Activated CD8-positive, alpha-beta T cell treated with anti-CD3 and anti-CD28 coated beads for 36 hours (primary cell): ENCODE data around the gene COL1A1. TPM values are rescaled to one million over a fixed set of nuclear protein-coding genes. Genes with fewer than 3 reads are reported as not detected.
A peak's percentile ranks its signal among the peaks of the same experiment; 100 is the strongest.

ENCODE experiments used
- ATAC-seq: fragments of 200-7000 bp; cut with Tn5 transposase; one replicate; pipeline ENCODE4 v1.10.0; 2021; ENCODE audit warnings: mild to moderate bottlenecking, moderate library complexity
- CTCF ChIA-PET: fragments of 350-600 bp; sonication (Branson Sonifier 250); formaldehyde crosslinking; loops from one replicate; lab custom pipeline; 2021; ENCODE audit warnings: antibody characterized with exemption; lab: Charles Lee
- POLR2A ChIA-PET: fragments of 350-600 bp; sonication (Branson Sonifier 250); formaldehyde crosslinking; loops from one replicate; lab custom pipeline; 2021; ENCODE audit warnings: antibody characterized with exemption; lab: Charles Lee
- DNase-seq: peaks from one replicate; pipeline ENCODE4 v3.0.0-alpha.2; 2020
- H3K27ac Mint-ChIP-seq: one replicate; pipeline ENCODE4 v1.8.0; 2021; ENCODE audit warnings: mild to moderate bottlenecking, mixed read lengths
- H3K27me3 Mint-ChIP-seq: one replicate; pipeline ENCODE4 v1.8.0; 2021; ENCODE audit warnings: mixed read lengths
- H3K36me3 Mint-ChIP-seq: one replicate; pipeline ENCODE4 v1.8.0; 2021; ENCODE audit warnings: low read depth, mixed read lengths
- H3K4me1 Mint-ChIP-seq: one replicate; pipeline ENCODE4 v1.8.0; 2021; ENCODE audit warnings: low read depth, mixed read lengths
- H3K4me3 Mint-ChIP-seq: one replicate; pipeline ENCODE4 v1.8.0; 2021; ENCODE audit warnings: mild to moderate bottlenecking, moderate library complexity, mixed read lengths
- H3K9me3 Mint-ChIP-seq: one replicate; pipeline ENCODE4 v1.8.0; 2021; ENCODE audit warnings: mixed read lengths
- CTCF ChIP-seq: fragments of 200-600 bp; IDR thresholded peaks from one replicate; pipeline ENCODE4 v1.8.0; 2022; ENCODE audit warnings: antibody characterized with exemption, mild to moderate bottlenecking
- intact Hi-C: fragments of 100-400 bp; cut with micrococcal nuclease; formaldehyde crosslinking; loops from one replicate; pipeline ENCODE4 v1.10.0; 2022
- total RNA-seq, 2 experiments: library from RNA; stranded (reverse); gene quantifications; one replicate each; pipeline ENCODE4 v1.2.3, GENCODE V29; 2021

Gene COL1A1
- total RNA-seq, 2 experiments from 2014 or later = 0.92 to 1.0 TPM

GRCh38 chr17:50172130-50172529 is 29.3 kb downstream of the COL1A1 start:
- intact Hi-C loops = no loop called here
- CTCF ChIA-PET = interaction anchor here (0.9 to 3.7 kb wide), 6 partner anchors 9 to 57 kb away, joined by 3 to 18 read pairs (median 4); partner anchors contain the start of gene COL1A1
- Mint-ChIP-seq H3K9me3 (no peaks in the 10 kb centered on the region), H3K4me3 (no peak overlapping the region), H3K27me3 (peaks cover 3% of the 10 kb centered on the region), H3K27ac (no peak overlapping the region), H3K36me3 (no peaks in the 10 kb centered on the region), H3K4me1 (peaks cover 10% of the 10 kb centered on the region)
- no peak for TF ChIP-seq CTCF
- DNase-seq (no peak), ATAC-seq (no peak)
- POLR2A ChIA-PET = no interaction called here

GRCh38 chr17:50171371-50172071 is 29.9 kb downstream of the COL1A1 start:
- Mint-ChIP-seq H3K4me3 (no peak overlapping the region), H3K27ac (no peak overlapping the region), H3K4me1 (peaks cover 10% of the 10 kb centered on the region), H3K36me3 (no peaks in the 10 kb centered on the region), H3K9me3 (no peaks in the 10 kb centered on the region), H3K27me3 (peaks cover 3% of the 10 kb centered on the region)
- no peak for ATAC-seq
- intact Hi-C loops = no loop called here
- ChIA-PET POLR2A (no interaction called here), CTCF (interaction anchor here (1.4 to 4.5 kb wide), 5 partner anchors 8 to 100 kb away, joined by 3 to 49 read pairs (median 9); partner anchors contain the start of gene COL1A1)
- TF ChIP-seq CTCF = no peak
- no peak for DNase-seq

- CTCF ChIA-PET = interaction anchor here (1.5 to 4.5 kb wide), 10 partner anchors 7 to 124 kb away, joined by 5 to 54 read pairs (median 20); partner anchors contain the start of gene COL1A1
- peak; percentile 47 for DNase-seq
These were observed 30.6 kb downstream of the COL1A1 start for GRCh38 chr17:50170662-50171370.

GRCh38 chr17:50169881-50170459 is 31.5 kb downstream of the COL1A1 start:
- TF ChIP-seq CTCF = no peak
- no peaks in the 10 kb centered on the region for H3K36me3 Mint-ChIP-seq
- no peak overlapping the region for H3K4me3 Mint-ChIP-seq
- no peak overlapping the region for H3K27ac Mint-ChIP-seq
- ATAC-seq (no peak), DNase-seq (no peak)
- H3K27me3 Mint-ChIP-seq = peaks cover 3% of the 10 kb centered on the region
- intact Hi-C loops = loop anchor here (2.0 to 10.0 kb wide), 2 partner anchors 29 to 55 kb away; no protein-coding TSS in a partner anchor
- ChIA-PET POLR2A (interaction anchor here (0.6 to 1.2 kb wide), 5 partner anchors 24 to 128 kb away, joined by 3 read pairs; no protein-coding TSS in a partner anchor), CTCF (interaction anchor here (0.6 to 4.5 kb wide), 42 partner anchors 8 to 227 kb away, joined by 3 to 54 read pairs (median 6); partner anchors contain the start of genes COL1A1, LRRC59, PDK2 and PPP1R9B)
- H3K9me3 Mint-ChIP-seq = no peaks in the 10 kb centered on the region
- peaks cover 10% of the 10 kb centered on the region for H3K4me1 Mint-ChIP-seq

More at GRCh38 chr17:50170662-50171370, 30.6 kb downstream of the COL1A1 start:
- ATAC-seq = no peak
- Mint-ChIP-seq H3K9me3 (no peaks in the 10 kb centered on the region), H3K4me3 (no peak overlapping the region), H3K27ac (no peak overlapping the region), H3K27me3 (peaks cover 3% of the 10 kb centered on the region), H3K36me3 (no peaks in the 10 kb centered on the region), H3K4me1 (peaks cover 10% of the 10 kb centered on the region)
- no peak for TF ChIP-seq CTCF
- POLR2A ChIA-PET = interaction anchor here (0.8 kb wide), 1 partner anchor 76 kb away, joined by 3 read pairs; no protein-coding TSS in a partner anchor
- intact Hi-C loops = no loop called here
